HG03097 (cell line): ENCODE data around the gene TPRA1.
A peak's percentile ranks its signal among the peaks of the same experiment; 100 is the strongest.

Source experiments
- ATAC-seq: cut with Tn5 transposase; IDR thresholded peaks from one replicate; pipeline ENCODE4 v1.9.1; 2021; ENCODE audit not compliant: unreplicated experiment, low FRiP score

TPRA1 gene

DNA sequence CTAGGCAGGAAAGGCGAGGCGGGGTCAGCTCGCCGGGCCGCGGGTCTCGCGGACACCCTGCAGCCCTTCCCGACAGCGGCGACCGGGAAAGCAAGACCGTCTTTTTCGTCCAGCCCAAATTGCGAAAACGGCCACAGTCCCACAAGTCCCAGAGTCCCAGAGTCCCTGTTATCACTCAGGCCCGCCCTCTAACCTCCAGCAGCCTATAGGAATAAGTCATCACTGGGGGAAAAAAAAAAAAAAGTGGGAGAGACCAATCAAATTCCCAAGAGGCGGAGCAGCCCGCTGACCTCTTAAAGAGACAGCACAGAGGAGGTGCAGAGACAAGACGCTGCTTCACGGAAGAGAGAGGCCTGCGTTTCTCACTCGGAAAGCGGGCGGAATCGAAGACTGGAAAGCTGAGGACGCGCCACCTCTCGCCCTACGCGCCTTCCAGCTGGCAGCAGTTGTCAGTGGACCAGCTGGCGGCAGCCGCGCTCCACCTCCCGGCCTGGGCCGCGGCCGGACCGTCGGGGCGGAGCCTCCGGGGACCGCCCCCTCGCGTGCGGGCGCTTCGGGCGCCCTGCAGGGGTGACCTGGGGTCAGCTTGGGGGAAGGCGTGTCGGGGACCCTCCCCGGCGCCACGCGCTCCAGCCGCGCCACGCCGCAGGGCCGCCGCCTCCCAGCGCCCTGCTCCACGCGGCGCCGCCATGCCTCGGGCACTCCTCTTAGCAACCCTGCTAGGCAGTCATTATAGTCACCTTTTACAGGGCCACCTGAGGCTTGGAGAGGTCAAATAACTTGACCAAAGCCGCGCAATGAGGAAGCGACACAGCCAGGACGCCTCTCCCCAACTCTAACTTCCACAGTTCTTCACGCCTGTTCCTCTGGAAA is at the start of gene TPRA1:
TPRA1 (minus strand) TSS at position 141 of the 873 bp plus-strand sequence. CDS start 10,587 bp downstream, outside the sequence.
- ATAC-seq = peak; percentile 70

DNA sequence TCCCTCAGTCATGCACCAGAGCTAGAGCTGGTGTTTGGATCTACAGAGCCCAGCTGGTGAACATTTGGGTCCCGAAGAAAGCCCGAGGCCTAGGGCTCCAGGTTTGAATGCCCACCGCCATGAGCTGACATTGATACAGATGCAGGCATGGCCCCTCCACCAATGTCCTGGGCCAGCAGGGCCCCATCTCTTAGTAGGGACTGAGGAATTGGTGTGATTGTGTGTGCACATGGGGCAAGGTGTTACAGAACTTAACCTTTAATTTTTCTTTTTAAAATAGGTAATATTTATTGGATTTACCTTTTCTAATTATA is 49.5 kb upstream of the TPRA1 start:
- no peak for ATAC-seq

DNA sequence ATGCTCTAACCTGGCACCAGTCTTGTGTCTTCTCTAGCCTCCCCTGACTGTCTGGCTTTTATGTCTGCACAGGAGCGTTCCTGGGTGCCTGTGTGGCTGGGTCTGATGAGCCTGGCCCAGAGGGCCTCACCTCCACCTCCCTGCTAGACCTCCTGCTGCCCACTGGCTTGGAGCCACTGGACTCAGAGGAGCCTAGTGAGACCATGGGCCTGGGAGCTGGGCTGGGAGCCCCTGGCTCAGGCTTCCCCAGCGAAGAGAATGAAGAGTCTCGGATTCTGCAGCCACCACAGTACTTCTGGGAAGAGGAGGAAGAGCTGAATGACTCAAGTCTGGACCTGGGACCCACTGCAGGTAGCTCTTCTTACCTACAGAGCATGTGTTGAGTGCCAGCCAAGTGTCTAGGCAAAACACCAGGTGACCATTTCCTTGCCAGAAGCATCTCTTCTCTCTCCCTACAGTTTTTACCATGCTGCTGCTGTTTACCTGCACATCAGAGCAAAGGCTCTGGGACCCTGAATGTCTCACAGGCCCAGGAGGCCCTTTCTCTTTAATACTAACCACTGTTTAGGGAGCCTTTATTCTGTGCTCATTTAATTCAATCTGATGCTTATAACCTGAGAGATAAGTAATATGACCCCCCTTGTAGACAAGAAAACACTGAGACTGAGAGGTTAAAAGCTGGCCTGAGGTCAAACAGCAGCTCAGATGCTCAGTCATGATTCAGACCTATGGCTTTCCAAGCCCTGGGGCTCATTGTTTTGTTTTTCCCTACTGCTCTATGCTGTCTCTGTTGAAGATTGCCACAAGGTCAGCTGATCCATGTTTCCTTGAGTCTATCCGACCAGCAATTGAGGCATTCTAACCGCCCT is 48.9 kb upstream of the TPRA1 start:
- no peak for ATAC-seq

DNA sequence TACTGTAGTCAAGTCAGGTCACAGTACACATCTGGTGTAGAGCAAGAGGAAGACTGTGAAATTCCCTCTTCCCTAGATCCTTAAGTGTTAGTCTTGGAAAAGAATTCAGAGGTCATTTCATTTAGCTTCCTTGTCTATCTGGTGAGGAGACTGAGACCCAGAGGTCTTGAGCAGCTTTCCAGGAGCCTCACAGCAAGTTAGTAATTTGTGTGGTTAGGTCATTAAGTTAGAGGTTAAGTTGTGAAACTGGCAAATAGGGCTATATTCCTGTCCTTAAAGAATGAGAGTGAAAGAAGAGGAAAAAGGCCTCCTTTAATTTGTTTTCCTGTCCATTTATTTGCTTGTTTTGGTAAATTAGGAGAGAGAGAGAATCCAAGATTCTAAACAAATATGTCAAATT is 47.4 kb upstream of the TPRA1 start:
- ATAC-seq = no peak

DNA sequence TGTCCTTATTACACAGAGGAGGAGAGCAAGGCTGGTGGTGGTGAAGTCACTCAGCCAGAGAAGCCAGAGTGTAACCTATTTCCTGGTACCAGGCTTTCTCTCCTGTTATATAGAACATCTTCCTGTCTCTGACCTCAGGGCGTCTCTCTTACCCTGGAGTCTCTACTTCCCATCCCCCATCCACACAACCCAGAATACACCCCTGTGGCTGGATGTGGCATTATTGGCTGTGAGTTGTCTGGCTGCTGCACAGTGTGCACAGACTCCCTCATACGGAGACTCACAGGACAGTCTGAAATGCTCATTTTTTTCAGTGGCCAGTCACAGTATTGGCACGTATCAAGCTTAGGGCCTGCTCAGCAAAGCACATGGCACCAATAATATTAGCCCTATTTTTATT is 47.0 kb upstream of the TPRA1 start:
- ATAC-seq = no peak

DNA sequence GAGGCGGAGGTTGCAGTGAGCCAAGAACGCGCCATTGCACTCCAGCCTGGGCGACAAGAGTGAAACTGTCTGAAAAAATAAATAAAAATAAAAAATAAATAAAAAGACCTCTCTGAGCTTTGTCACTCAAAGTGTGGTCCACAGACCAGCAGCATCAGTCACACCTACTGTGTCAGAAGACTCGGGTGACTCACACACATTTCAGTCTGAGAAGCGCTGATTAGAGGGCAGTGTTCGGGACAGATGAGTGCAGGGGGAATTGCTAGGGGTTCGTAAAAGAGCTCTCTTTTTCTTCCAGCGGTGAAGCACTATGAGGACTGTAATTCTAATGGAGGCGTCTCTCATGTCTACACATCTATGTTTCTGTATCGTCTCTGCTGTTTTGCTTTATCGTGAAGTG is 44.1 kb upstream of the TPRA1 start:
- no peak for ATAC-seq

DNA sequence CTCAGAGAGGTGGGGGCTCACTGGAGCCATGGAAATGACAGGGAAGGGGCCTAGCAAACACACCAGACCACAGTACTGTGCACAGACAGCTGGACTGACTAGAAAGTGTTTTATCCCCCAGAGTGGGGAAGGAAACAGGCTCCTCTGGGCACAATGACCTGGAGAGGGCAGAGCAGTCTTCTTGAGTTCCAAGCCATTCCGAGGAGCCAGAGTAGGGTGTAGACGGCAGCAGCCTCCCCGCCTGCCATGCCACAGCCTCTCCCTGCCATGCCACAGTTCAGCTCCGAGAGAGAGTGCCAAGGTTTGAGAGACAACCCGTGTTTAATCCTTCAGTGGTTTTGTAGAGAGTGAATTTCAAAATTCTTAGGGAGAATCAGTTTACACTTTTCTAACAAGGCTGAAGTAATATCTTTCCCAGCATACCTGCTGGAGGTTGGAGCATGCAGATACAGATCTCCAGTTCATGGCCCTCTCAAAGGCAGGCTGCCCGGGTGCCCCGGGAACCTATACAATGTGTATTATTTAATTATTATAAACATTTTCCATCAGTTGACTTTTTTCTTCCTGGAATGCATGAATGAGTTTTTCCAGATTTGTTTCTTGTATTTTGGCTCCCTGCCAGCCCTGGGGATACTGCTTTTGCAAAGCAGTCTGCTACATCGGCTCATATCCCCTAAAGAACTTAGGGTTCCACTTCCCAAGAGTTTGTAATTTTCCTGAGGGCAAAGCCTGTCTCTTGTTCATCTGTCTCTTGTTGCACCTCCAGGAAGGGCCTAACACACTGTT is 41.7 kb upstream of the TPRA1 start:
- no peak for ATAC-seq

DNA sequence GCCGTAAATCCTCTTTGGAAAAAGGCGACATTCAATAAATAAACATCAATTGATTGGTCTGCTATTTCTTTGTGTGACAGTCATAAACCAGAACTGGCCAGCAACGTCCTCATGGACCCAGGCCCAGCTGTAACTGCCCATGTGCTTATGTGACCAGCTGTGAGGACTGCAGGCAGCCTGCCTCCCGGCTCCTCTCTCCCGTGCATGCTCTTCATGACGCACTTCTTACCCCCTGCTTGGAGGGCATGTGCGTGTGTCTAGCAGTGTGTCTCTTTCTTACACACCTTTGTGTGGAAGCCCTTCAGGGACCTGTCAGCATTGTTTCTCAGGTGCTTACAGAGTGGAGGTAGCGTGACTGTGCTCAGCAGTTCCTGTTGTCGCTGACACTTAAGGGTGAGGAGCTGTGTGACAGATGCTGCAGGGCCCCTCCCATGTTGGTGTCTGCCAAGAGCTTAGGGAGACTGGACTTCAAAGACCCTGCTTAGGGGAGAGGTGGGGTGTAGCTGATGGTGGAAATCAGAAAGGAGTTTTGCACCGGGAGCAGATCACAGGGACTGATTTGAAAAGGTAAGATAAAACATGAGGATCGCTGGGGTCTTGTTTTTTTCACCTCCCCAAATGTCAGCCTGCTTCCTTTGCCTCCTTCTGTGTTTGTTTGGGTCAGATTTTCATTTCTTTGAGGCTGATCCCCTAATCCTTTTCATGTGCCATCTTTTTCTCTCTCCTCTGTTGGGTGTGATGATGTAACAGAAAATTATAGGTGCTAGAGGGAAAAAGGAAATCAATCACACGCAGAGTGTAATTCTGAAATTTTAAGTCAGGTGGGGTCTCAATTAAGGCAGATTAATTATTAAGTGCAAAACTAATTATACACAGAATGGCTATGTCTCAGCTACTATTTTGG is 40.5 kb upstream of the TPRA1 start:
- no peak for ATAC-seq

DNA sequence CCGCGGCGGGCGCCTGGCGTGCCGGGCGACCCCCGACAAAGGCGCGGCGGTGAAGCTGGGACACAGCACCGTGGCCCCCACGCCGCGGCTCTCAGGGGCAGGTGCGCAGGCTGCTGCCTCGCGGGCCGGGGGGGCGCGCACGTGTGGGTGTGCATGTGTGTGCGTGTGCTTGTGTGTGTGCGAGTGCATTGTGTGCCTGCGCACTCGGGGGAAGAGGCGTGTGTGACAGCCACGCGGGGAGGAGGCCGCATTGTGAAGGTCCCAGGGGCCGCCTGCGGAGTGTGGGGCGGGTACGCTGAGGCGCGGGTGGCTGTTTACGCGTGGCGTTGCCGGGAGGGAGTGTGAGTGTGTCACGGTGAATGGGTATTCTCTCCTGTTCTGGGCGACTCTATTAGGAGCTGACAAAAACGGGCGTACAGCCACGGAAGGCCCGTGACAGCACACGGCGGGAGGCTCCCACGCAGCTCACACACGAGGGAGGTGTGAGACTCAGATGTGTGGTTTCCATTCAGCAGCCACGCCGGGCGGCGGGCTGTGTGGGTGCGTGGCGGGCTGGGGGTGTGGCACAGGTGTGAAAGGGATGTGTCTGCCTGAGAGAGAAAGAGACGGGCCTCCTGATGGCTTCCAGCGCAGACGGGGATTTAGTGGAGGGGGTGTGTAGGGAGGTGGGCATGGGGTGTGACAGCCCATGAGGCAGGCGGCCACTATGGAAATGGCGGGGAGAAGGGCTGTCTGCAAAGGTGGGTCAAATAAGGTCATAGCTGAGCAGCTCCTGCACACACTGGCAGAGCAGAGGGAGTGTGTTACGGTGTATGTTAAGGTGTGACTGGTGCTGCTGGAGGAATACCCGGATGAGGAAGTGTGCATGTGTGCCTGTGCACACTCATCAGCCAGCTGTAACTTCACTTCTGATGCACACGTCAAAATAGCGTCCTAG is 39.2 kb upstream of the TPRA1 start:
- no peak for ATAC-seq

DNA sequence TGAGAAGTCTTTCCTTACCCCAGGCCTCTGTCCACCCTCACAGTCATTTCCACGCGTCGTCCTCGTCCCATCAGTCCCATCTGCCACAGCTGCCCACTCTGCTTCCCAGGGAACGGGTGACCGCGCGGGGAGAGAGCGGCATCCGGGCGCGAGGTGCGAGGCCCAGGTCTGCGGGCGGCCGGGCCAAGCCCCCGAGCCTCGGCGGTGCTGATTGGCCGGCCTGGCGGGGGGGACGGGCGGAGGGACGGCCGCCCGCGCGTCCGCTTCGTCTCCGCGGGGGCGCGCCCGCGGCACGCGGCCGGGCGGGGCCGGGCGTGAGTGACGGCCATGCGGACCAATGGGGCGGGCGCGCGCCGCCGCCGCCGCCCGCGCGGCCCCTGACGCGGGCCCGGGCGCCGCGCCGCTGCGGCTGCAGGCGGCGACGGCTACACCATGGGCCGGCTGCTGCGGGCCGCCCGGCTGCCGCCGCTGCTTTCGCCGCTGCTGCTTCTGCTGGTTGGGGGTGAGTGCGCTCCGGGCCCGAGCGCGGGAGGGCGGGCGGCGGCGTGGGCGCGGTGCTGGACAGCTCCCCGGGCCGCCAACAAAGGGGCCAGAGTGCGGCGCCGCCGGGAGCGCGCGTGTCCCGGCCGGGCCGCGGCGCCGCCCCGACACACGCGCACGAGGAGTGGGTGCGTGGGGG is 38.4 kb upstream of the TPRA1 start, which contains the start of gene PODXL2:
PODXL2 (plus strand) TSS at position 398 of the 679 bp plus-strand sequence; CDS start at position 433, 35 bp downstream.
- no peak for ATAC-seq

DNA sequence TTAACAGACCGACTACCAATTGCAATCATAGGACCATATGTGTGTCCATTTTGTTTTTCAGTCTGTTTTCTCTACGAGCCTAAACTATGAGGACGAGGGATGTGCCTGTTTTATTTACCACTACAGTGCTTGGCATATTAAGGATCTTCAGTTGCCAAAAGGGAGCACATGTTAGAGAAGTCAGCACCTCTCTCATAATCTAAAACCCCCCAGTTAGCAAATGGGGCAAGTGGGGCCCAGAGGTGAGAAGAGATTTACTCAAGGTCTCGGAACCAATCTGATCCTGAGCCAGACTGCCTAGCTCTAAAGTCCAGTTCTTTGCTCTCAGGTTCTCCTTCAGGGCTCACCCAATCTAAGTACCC is 37.9 kb upstream of the TPRA1 start:
- ATAC-seq = no peak

DNA sequence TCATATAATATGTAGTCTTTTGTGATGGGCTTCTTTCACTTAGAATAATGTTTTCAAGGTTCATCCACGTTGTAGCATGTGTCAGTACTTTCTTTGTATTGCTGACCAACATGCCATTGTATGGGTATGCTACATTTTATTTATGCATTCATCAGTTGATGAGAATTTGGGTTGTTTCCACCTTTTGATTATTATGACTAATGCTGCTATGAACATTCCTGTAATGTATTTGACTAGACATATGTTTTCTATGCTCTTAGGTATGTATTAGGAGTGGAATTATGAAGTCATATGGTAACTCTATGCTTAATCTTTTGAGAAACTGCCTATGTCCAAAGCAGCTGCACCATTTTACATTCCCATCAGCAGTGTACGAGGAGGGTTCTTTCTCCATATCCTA is 35.3 kb upstream of the TPRA1 start:
- ATAC-seq = no peak

DNA sequence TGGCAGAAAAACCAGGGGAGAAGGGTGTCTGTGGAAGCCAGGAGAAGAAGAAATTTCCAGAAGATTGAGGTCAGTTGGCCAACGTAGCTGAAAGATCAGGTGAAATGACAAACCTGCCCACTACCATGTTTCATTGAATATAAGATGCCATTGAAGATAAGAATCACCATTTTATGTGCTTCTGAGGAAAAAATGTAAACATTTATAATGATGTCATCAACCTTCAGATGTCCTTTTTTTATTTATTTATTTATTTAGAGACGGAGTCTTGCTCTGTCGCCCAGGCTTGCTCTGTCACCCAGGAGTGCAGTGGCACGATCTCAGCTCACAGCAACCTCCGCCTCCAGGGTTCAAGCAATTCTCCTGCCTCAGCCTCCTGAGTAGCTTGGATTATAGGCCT is 33.5 kb upstream of the TPRA1 start:
- no peak for ATAC-seq

DNA sequence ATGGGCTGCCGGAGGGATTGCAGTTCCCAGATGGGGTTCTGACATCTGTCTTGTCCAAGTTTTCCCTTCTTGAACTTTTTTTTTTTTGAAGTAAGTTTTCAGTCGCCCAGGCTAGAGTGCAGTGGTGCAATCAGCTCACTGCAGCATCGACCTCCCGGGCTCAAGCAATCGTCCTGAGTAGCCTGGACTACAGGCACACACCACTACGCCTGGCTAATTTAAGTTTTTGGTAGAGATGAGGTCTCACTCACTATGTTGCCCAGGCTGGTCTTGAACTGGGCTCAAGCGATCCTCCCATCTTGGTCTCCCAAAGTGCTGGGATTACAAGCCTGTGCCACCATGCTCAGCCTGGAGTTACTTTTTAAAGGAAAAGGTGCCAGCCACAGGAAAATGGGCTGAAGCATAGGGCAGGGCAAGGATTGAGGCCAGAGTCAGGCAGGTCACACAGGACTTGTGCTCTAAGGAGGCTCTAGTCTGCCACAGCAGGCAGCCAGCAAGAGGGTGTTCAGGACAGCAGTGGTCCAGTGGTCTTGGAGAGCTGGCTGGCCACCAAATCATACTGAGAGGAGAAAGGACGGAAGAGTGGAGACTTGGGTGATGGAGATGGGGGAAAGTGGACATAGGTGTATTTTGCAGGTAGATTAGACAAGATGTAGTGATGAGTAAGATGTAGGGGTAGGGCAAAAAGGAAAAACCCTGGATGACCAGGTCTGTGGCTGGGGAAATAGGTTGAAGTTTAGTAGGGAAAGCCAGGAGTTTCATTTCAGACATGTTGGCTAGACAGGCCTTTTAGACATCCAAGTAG is 32.4 kb upstream of the TPRA1 start:
- ATAC-seq = no peak

DNA sequence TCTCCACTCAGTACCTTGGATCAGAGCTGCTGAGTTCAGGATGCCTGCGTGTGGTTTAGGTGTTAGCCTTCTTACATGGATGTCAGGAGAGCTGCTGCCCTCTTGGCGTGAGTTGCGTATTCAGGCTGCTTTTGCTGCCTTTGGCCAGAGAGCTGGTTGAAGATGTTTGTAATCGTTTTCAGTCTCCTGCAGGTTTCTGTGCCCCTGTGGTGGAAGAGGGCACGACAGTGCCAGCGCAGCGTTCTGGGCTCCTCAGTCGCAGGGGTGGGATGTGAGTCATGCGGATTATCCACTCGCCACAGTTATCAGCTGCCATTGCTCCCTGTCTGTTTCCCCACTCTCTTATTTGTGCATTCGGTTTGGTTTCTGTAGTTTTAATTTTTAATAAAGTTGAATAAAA is 31.5 kb upstream of the TPRA1 start:
- no peak for ATAC-seq

DNA sequence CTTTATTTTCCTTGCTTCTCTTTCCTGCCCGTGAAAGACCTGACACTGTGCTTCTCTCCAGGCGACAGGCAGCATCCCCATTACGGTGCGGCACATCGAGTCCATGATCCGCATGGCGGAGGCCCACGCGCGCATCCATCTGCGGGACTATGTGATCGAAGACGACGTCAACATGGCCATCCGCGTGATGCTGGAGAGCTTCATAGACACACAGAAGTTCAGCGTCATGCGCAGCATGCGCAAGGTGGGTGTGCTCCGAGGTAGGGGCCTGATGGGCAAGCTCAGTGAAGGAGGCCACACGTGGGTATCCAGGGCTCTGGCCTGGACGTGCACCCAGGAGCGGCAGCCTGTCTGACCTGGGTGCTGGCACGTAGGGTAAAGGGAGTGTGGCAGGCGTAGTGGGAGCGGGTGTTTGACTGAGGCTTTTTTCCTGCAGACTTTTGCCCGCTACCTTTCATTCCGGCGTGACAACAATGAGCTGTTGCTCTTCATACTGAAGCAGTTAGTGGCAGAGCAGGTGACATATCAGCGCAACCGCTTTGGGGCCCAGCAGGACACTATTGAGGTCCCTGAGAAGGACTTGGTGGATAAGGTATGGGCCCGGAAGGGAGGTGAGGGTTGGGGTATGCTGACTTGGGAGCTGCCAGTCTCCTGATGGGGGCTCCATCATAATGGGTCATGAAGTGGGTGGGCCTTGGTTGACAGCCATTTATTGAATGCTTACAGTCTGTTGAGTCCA is 30.3 kb upstream of the TPRA1 start:
- no peak for ATAC-seq

DNA sequence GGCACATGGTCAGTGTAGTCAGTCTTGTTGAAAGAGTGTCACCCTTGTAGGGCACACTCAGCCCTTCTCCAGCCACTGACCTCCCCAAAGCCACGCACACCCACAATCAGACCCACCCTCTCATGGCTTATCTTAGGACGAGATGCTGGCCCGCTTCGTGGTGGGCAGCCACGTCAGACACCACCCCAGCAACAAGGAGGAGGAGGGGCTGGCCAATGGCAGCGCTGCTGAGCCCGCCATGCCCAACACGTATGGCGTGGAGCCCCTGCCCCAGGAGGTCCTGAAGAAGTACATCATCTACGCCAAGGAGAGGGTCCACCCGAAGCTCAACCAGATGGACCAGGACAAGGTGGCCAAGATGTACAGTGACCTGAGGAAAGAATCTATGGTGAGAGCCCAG is 28.4 kb upstream of the TPRA1 start:
- no peak for ATAC-seq
